ENCODE results near the gene STAB2. TPM values are rescaled to one million over a fixed set of nuclear protein-coding genes. Genes with fewer than 3 reads are reported as not detected.
A peak's percentile ranks its signal among the peaks of the same experiment; 100 is the strongest.

The STAB2 gene
- total RNA-seq, 1 donor: not detected

DNA sequence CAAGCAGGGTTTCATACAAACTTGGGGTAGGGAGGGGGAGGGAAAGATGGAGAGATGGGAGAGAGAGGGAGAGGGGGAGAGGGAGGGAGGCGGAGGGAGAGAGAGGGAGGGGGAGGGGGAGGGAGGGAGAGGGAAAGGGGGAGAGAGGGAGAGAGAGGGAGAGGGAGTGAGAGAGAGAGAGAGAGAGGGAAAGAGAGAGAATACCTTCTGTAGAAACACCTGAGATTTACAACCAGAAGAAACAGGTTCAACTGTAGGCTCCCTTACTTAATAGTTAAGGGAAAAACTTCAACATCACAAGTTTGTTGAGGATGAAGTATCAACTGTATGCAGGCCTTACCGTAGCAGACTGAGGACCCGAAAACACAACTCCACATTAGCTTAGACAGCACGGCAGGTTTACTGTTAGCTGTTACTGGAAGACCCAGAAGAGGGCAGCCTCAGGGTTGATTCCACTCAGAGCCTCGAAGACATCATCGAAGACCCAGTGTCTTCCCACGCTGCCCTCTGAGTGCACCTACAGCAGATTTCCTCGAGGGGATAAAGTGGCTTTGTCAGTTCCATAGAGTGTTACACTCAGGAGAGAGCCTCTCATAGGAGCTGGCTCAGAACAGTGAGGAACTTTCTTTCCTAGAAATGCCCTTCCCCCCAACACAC, 181.5 kb downstream of the STAB2 start:
- no peak overlapping the region for H3K4me3 ChIP-seq (ENCODE audit: low read depth, low read length)
- no peak for DNase-seq (ENCODE audit: low read depth)
- TF ChIP-seq, protein P1, sequence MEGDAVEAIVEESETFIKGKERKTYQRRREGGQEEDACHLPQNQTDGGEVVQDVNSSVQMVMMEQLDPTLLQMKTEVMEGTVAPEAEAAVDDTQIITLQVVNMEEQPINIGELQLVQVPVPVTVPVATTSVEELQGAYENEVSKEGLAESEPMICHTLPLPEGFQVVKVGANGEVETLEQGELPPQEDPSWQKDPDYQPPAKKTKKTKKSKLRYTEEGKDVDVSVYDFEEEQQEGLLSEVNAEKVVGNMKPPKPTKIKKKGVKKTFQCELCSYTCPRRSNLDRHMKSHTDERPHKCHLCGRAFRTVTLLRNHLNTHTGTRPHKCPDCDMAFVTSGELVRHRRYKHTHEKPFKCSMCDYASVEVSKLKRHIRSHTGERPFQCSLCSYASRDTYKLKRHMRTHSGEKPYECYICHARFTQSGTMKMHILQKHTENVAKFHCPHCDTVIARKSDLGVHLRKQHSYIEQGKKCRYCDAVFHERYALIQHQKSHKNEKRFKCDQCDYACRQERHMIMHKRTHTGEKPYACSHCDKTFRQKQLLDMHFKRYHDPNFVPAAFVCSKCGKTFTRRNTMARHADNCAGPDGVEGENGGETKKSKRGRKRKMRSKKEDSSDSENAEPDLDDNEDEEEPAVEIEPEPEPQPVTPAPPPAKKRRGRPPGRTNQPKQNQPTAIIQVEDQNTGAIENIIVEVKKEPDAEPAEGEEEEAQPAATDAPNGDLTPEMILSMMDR (IDR thresholded peaks at IDR 0.05; ENCODE audit: insufficient read depth, low read depth, low read length): no peak

DNA sequence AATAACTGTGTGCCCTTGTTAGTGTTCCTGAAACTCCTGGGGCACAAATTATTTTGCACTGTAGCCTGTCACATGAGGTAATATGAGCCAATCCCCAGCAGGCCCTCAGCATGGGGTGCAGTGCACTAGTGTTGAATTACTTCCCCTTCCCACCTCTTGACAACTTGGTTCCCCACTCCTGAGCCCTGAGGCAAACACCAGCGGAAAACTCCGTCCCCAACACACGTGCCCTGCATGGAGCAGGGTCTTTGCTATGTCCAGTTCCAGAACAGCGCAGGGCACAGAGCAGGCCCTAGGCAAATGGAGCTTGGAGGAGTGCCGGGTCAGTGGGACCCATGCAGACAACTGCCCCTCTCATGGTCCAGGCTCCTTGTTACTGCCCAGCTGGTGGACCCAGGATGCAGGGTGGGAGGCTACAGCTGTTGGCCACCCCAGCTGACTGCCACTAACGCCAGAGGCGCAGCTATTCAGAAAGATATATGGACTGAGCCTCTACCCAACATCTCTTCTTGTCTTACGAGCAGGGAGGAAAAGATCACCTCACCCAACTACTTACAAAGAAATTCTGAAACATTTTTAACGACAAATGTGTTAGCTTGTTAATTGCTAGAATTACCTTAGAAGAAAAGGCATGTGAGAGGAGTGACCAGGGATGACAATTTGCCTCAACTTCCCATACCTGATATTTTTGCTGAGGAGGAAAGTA, 182.3 kb downstream of the STAB2 start:
- TF ChIP-seq, protein P1 (IDR thresholded peaks at IDR 0.05; ENCODE audit: insufficient read depth, low read depth, low read length): no peak
- DNase-seq (ENCODE audit: low read depth): no peak
- H3K4me3 ChIP-seq (ENCODE audit: low read depth, low read length): no peak overlapping the region

GRCh38 chr12:103771466-103771865, 184.4 kb downstream of the STAB2 start:
- peak; percentile 59 for DNase-seq (ENCODE audit: low read depth)
- TF ChIP-seq, protein P1 (IDR thresholded peaks at IDR 0.05; ENCODE audit: insufficient read depth, low read depth, low read length): peak; percentile 86
- no peak overlapping the region for H3K4me3 ChIP-seq (ENCODE audit: low read depth, low read length)

GRCh38 chr12:103772367-103773108, 185.5 kb downstream of the STAB2 start:
- TF ChIP-seq, protein P1 (IDR thresholded peaks at IDR 0.05; ENCODE audit: insufficient read depth, low read depth, low read length): no peak
- no peak for DNase-seq (ENCODE audit: low read depth)
- H3K4me3 ChIP-seq (ENCODE audit: low read depth, low read length): no peak overlapping the region

DNA sequence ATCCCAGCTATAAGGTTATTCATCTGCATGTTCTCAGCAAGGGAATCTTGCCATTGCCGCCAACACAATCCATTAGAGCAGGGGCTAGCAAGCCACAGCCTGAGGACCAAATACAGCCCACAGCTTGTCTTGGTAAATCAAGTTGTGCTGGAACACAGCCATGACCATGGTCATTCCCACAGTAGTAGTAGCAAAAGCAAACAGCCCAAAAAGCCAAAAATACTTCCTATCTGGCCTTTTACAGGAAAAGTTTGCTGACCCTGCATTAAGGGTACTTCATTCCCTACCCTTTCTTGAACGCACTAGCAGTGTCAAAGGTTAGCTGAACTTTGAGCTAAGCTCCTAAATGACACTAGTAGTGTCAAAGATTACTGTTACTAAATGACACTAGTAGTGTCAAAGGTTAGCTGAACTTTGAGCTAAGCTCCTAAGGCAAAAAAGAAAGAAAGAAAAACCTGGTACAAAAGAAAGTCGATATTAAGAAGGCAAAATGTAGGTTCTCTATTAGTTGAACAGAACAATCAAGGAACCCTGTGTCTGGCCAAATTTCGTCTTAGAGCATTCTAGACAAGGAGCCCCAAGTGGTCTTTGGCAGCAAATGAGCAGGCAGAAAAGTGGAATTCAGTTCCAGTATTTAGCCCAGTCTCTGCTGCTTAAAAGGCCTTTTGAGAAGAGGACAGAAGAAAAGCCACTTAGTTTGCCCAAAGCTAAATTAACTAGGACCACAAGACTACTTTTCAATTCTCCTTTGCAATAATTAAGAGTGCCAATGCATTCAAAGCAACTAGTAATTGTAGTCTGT, 186.2 kb downstream of the STAB2 start:
- TF ChIP-seq, protein P1 (IDR thresholded peaks at IDR 0.05; ENCODE audit: insufficient read depth, low read depth, low read length): no peak
- no peak overlapping the region for H3K4me3 ChIP-seq (ENCODE audit: low read depth, low read length)
- DNase-seq (ENCODE audit: low read depth): no peak

DNA sequence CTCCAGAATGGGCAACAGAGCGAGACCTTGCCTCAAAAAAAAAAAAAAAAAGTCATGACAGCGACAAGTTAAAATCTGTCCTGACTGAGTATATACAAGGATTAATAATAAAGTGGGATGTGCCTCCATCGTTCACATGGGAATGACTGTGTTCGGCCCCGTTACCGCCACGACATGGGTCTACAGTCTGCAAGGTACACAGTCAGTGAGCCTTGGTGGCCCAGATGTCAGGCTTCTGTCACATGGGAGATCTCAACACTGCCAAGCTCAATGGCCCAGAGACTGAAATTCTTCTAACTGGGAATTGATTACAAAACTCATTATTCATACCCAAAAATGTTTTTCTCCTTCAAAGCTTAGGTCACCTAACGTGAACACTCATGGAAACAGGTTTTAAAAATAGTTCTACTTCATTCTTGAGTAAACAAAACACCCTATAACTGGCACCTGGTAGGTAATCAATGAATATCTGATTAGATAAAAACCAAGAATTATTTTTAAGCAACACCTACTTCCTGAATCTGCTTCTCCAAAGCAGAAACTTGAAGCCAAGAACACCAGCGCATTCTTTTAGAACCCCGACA, 188.0 kb downstream of the STAB2 start:
- DNase-seq (ENCODE audit: low read depth): no peak
- TF ChIP-seq, protein P1 (IDR thresholded peaks at IDR 0.05; ENCODE audit: insufficient read depth, low read depth, low read length): no peak
- no peak overlapping the region for H3K4me3 ChIP-seq (ENCODE audit: low read depth, low read length)

All from fibroblast of villous mesenchyme (primary cell).